ENCODE data around the gene CMSS1.

DNA sequence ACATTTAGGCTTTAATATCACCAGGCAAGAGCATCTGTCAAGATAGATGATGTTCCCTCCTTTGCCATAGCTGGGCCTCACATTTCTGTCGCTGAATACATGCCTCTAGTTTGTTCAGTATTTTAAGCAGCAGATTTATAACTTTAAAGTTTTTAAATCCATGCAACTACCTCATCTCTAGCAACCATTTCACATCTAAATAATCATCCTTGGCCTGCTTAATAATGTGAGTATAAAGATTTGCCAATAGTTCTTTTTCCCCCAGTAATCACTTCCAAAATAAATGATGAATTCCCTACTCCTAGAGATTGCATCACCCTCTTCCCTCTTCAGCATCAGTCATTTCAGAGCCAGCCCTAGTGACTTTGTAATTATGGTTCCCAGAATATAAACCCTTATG, 332.8 kb downstream of the CMSS1 start:
- TF ChIP-seq, protein P1, sequence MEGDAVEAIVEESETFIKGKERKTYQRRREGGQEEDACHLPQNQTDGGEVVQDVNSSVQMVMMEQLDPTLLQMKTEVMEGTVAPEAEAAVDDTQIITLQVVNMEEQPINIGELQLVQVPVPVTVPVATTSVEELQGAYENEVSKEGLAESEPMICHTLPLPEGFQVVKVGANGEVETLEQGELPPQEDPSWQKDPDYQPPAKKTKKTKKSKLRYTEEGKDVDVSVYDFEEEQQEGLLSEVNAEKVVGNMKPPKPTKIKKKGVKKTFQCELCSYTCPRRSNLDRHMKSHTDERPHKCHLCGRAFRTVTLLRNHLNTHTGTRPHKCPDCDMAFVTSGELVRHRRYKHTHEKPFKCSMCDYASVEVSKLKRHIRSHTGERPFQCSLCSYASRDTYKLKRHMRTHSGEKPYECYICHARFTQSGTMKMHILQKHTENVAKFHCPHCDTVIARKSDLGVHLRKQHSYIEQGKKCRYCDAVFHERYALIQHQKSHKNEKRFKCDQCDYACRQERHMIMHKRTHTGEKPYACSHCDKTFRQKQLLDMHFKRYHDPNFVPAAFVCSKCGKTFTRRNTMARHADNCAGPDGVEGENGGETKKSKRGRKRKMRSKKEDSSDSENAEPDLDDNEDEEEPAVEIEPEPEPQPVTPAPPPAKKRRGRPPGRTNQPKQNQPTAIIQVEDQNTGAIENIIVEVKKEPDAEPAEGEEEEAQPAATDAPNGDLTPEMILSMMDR (IDR thresholded peaks at IDR 0.05) = no peak
- TF ChIP-seq POLR2AphosphoS5 (IDR thresholded peaks at IDR 0.05) (peak in 2 of 3 donors; percentile 21 to 59), POLR2A (IDR thresholded peaks at IDR 0.05) (no peak), EP300 (IDR thresholded peaks at IDR 0.05; ENCODE audit: low read depth) (no peak)
